PC-3 (cell line): ENCODE measurements around the gene MED22. TPM values are rescaled to one million over a fixed set of nuclear protein-coding genes. Genes with fewer than 3 reads are reported as not detected.

Experiments
- ATAC-seq: fragments of 200-7000 bp; cut with Tn5 transposase; 2 replicates; pipeline ENCODE4 v1.9.1; 2020; ENCODE audit warnings: mild to moderate bottlenecking, moderate library complexity
- BruUV-seq: library from RNA; stranded (reverse); fragments of 400-500 nt; replicated peaks from 2 replicates; lab custom pipeline; 2021; lab: Mats Ljungman, UMichigan
- CTCF ChIA-PET: fragments of 300-600 bp; sonication (Branson Sonifier 250); formaldehyde crosslinking; loops from one replicate; lab custom pipeline; 2022; ENCODE audit warnings: antibody characterized with exemption; lab: Charles Lee
- POLR2A ChIA-PET: fragments of 300-600 bp; sonication (Branson Sonifier 250); formaldehyde crosslinking; loops from one replicate; lab custom pipeline; 2022; ENCODE audit warnings: antibody characterized with exemption; ENCODE audit not compliant: unreplicated experiment; lab: Charles Lee
- DNase-seq: peaks from one replicate; pipeline ENCODE4 v3.0.0-alpha.2; 2015
- H2AFZ ChIP-seq: fragments of 300-600 bp; sonication (generic); 2 replicates; pipeline ENCODE4 v1.6.0; 2016; ENCODE audit warnings: antibody characterized with exemption, low read length
- H3F3A ChIP-seq: fragments of 300-600 bp; sonication (generic); one replicate; pipeline ENCODE4 v1.6.0; 2017; ENCODE audit warnings: antibody characterized with exemption, low read length, control low read depth, mild to moderate bottlenecking; ENCODE audit not compliant: unreplicated experiment
- H3K27ac ChIP-seq: fragments of 300-600 bp; sonication (generic); 2 replicates; pipeline ENCODE4 v1.5.1; 2016; ENCODE audit warnings: mild to moderate bottlenecking, low read length
- H3K27me3 ChIP-seq: fragments of 300-600 bp; sonication (generic); 2 replicates; pipeline ENCODE4 v1.6.1; 2016; ENCODE audit warnings: low read length, mixed read lengths
- H3K36me3 ChIP-seq: fragments of 300-600 bp; sonication (generic); 2 replicates; pipeline ENCODE4 v1.6.1; 2016; ENCODE audit warnings: low read depth, mixed run types, low read length, mixed read lengths
- H3K4me1 ChIP-seq: fragments of 300-600 bp; sonication (generic); 2 replicates; pipeline ENCODE4 v1.5.1; 2016; ENCODE audit warnings: low read length; ENCODE audit not compliant: insufficient read depth
- H3K4me2 ChIP-seq: fragments of 300-600 bp; sonication (generic); 2 replicates; pipeline ENCODE4 v1.6.0; 2016; ENCODE audit warnings: low read length
- H3K4me3 ChIP-seq: fragments of 300-600 bp; sonication (generic); 2 replicates; pipeline ENCODE4 v1.5.1; 2016; ENCODE audit warnings: mild to moderate bottlenecking, low read length, mixed read lengths
- H3K79me2 ChIP-seq: fragments of 300-600 bp; sonication (generic); 2 replicates; pipeline ENCODE4 v1.6.1; 2017; ENCODE audit warnings: low read length, mixed read lengths
- H3K9ac ChIP-seq: fragments of 300-600 bp; sonication (generic); 2 replicates; pipeline ENCODE4 v1.6.0; 2016; ENCODE audit warnings: mild to moderate bottlenecking, low read length
- H3K9me2 ChIP-seq: fragments of 300-600 bp; sonication (generic); replicated peaks from 2 replicates; pipeline ENCODE4 v1.6.1; 2016; ENCODE audit warnings: mixed run types, low read length, mixed read lengths
- H3K9me3 ChIP-seq: fragments of 300-600 bp; sonication (generic); 2 replicates; pipeline ENCODE4 v1.6.1; 2016; ENCODE audit warnings: low read length, mixed read lengths
- H4K20me1 ChIP-seq: fragments of 300-600 bp; sonication (generic); 2 replicates; pipeline ENCODE4 v1.6.1; 2016; ENCODE audit warnings: low read length, mixed read lengths
- CTCF ChIP-seq: fragments of 300-600 bp; sonication (generic); conservative IDR thresholded peaks from 2 replicates; pipeline ENCODE4 v1.5.1; 2017; ENCODE audit warnings: antibody characterized with exemption, low read depth, mild to moderate bottlenecking, low read length
- EZH2 ChIP-seq: fragments of 300-600 bp; sonication (generic); IDR thresholded peaks from one replicate; pipeline ENCODE4 v1.6.1; 2017; ENCODE audit warnings: antibody characterized with exemption, mild to moderate bottlenecking, low read length; ENCODE audit not compliant: unreplicated experiment
- EZH2phosphoT487 ChIP-seq: fragments of 300-600 bp; sonication (generic); IDR thresholded peaks from 2 replicates; pipeline ENCODE4 v1.6.1; 2018; ENCODE audit warnings: mild to moderate bottlenecking, antibody characterized with exemption, low read length, borderline replicate concordance
- intact Hi-C: fragments of 100-400 bp; cut with micrococcal nuclease; formaldehyde crosslinking; loops from 2 replicates; pipeline ENCODE4 v1.9.0; 2023
- total RNA-seq: library from RNA; depleted of rRNA; stranded (reverse); fragments of >200 nt; gene quantifications from 2 replicates; pipeline ENCODE4 v1.2.3, GENCODE V29; 2014

MED22 gene
- total RNA-seq, 1 experiment from 2014 or later = 20.5 TPM

GRCh38 chr9:133306242-133307204, 41.4 kb downstream of the MED22 start:
- POLR2A ChIA-PET = interaction anchor here (0.7 kb wide), 1 partner anchor 42 kb away, joined by 3 read pairs; no protein-coding TSS in a partner anchor
- Histone ChIP-seq H3K9ac (no peak overlapping the region), H3F3A (no peaks in the 10 kb centered on the region), H3K79me2 (no peaks in the 10 kb centered on the region), H3K4me2 (no peak overlapping the region), H3K27me3 (peaks cover 6% of the 10 kb centered on the region; the same call in 1 of the 2 replicates), H3K27ac (no peak overlapping the region), H3K4me1 (no peaks in the 10 kb centered on the region), H4K20me1 (no peaks in the 10 kb centered on the region), H3K9me3 (no peaks in the 10 kb centered on the region), H3K9me2 (no peaks in the 10 kb centered on the region), H2AFZ (no peak overlapping the region), H3K36me3 (no peaks in the 10 kb centered on the region), H3K4me3 (no peak overlapping the region)
- no peak for TF ChIP-seq EZH2phosphoT487
- TF ChIP-seq CTCF = no peak
- TF ChIP-seq EZH2 = no peak
- intact Hi-C loops = no loop called here
- BruUV-seq = no TSS peak
- no peak for DNase-seq
- no peak for ATAC-seq
- CTCF ChIA-PET = no interaction called here

- H3K9me3 ChIP-seq = no peaks in the 10 kb centered on the region
- no peak for DNase-seq
- H3K9me2 ChIP-seq = no peaks in the 10 kb centered on the region
- ATAC-seq = no peak
- ChIA-PET POLR2A (no interaction called here), CTCF (interaction anchor here (0.6 kb wide), 1 partner anchor 120 kb away, joined by 8 read pairs; no protein-coding TSS in a partner anchor)
- H3K27me3 ChIP-seq = peaks cover 6% of the 10 kb centered on the region; the same call in 1 of the 2 replicates
- TF ChIP-seq EZH2phosphoT487 (no peak), CTCF (no peak), EZH2 (no peak)
- no peaks in the 10 kb centered on the region for H3F3A ChIP-seq
- H3K27ac ChIP-seq = no peak overlapping the region
- no peak overlapping the region for H3K4me3 ChIP-seq
- no peak overlapping the region for H3K9ac ChIP-seq
- no peaks in the 10 kb centered on the region for H4K20me1 ChIP-seq
- H2AFZ ChIP-seq = no peak overlapping the region
- no peaks in the 10 kb centered on the region for H3K36me3 ChIP-seq
- H3K79me2 ChIP-seq = no peaks in the 10 kb centered on the region
- no peaks in the 10 kb centered on the region for H3K4me1 ChIP-seq
- intact Hi-C loops = no loop called here
- no TSS peak for BruUV-seq
- no peak overlapping the region for H3K4me2 ChIP-seq
These were observed 42.2 kb downstream of the MED22 start for GRCh38 chr9:133305731-133306130.
